ENCODE results near the gene WRAP53. TPM values are rescaled to one million over a fixed set of nuclear protein-coding genes. Genes with fewer than 3 reads are reported as not detected.

The WRAP53 gene
- total and polyA plus RNA-seq, 9 donors: 1.1 to 10.1 (median 6.1) TPM

DNA sequence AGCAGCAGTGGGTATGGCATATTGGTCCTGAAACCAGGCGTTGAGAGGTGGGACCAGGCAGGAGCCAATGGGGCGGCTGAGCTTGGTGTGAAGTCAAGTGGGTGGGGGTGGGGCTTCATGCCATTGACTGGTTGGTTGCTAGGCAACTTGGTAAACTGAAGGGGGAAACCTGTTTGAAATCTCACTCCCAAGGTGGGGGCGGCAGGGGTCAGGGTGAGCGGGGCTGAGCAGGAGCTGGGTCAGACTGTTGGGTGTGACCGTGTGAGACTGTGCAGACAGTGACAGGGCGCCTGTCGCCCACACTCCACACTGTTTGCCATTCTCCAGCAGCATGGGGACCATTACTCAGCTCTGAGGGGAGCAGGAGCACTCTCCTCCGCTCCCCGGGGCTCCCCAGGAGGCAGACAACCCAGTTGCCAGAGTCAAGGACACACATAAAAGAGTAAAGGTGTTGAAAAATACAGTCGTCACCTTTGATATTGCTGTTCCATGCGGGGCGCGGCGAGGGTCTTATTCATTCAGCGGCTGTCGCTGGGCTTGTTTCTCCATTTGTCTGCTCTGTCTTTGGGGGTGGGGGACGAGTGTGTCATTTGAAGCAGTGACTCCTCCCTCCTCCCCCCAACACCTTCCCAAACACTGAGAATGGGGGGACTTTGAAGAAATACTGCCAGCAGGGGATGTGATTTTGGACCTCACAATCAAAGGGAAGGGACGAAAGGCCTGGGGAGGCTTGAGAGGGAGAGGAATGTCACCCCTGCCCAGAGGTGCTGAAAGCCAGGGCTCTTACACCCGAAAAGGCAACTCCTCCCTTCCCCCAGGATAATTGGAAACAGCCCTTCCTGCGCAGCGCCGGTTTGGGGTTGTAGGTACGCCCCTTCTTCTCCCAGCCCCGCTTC lies 15.6 kb downstream of the WRAP53 start:
- H3K36me3 ChIP-seq: no peaks in the 10 kb centered on the region
- no peaks in the 10 kb centered on the region for H3K27me3 ChIP-seq
- H3K4me3 ChIP-seq: no peak overlapping the region
- peaks cover 7% of the 10 kb centered on the region for H3K4me1 ChIP-seq (ENCODE audit: insufficient read depth)
- H3K27ac ChIP-seq: no peak overlapping the region
- no peak for TF ChIP-seq EP300 (IDR thresholded peaks at IDR 0.05)
- TF ChIP-seq, protein P1, sequence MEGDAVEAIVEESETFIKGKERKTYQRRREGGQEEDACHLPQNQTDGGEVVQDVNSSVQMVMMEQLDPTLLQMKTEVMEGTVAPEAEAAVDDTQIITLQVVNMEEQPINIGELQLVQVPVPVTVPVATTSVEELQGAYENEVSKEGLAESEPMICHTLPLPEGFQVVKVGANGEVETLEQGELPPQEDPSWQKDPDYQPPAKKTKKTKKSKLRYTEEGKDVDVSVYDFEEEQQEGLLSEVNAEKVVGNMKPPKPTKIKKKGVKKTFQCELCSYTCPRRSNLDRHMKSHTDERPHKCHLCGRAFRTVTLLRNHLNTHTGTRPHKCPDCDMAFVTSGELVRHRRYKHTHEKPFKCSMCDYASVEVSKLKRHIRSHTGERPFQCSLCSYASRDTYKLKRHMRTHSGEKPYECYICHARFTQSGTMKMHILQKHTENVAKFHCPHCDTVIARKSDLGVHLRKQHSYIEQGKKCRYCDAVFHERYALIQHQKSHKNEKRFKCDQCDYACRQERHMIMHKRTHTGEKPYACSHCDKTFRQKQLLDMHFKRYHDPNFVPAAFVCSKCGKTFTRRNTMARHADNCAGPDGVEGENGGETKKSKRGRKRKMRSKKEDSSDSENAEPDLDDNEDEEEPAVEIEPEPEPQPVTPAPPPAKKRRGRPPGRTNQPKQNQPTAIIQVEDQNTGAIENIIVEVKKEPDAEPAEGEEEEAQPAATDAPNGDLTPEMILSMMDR (IDR thresholded peaks at IDR 0.05): no peak
- TF ChIP-seq POLR2A (IDR thresholded peaks at IDR 0.05): no peak
- intact Hi-C loops (cut with DNase I): no loop called here
- peak in 1 of 5 donors; percentile 38 for DNase-seq
- H3K9me3 ChIP-seq: no peaks in the 10 kb centered on the region
- WGBS, 3 donors: 23 to 28% (median 26%) methylated on average over 24 of the region's 24 CpGs

DNA sequence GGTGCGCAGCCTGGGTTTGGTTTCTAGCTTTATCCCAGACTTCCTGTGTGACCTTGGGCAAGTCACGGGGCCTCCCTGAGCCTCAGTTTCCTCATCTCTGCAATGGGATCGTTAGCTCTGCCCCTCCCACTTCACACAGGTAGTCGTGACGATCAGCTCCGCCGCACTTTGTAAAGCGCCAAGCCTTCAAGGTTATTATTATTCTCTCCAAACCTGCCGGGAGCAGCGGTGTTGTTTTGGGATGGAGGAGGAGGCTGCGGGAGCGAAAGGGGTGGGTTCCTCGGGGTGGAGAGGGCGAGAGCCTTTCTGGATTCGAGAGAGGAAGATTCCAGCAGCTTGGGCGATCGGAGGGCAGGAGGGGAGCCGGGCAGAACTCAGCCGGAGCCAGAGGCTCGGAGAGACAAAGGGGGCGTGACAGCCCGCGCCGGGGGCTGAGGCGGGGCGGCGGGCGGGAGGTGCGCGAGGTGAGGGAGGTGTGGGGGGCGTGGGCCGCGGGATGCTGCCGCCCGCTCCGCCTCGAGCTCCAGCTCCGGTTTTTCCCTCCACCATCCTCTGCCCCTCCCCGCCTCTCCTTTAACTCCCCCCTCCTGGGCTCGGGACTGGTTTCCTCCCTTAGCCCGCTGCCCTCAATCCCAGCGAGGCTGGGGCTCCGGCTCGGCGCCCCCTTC lies 16.5 kb downstream of the WRAP53 start, which contains the start of gene EFNB3:
Gene EFNB3, plus strand, starts transcription at position 602 of the 668 bp plus-strand sequence. CDS start 397 bp downstream, outside the sequence.
- H3K9me3 ChIP-seq: no peaks in the 10 kb centered on the region
- TF ChIP-seq POLR2A (IDR thresholded peaks at IDR 0.05) (no peak), EP300 (IDR thresholded peaks at IDR 0.05) (no peak)
- TF ChIP-seq, protein P1 (IDR thresholded peaks at IDR 0.05): no peak
- no peaks in the 10 kb centered on the region for H3K36me3 ChIP-seq
- peaks cover 7% of the 10 kb centered on the region for H3K4me1 ChIP-seq (ENCODE audit: insufficient read depth)
- no peaks in the 10 kb centered on the region for H3K27me3 ChIP-seq
- peak in 2 of 5 donors; percentile 57 to 59 for DNase-seq
- peak within 1 kb of the TSS; percentile 38 for H3K4me3 ChIP-seq
- 0 to 1% (median 0%) methylated on average over 26 to 45 of the region's 45 CpGs for WGBS, 3 donors
- no peak within 1 kb of the TSS for H3K27ac ChIP-seq
- intact Hi-C loops (cut with DNase I): no loop called here

GRCh38 chr17:7705269-7706255 lies 17.3 kb downstream of the WRAP53 start:
- WGBS, 3 donors: 4 to 6% (median 5%) methylated on average over 41 to 50 of the region's 50 CpGs
- peak in 1 of 5 donors; percentile 25 for DNase-seq

More at GRCh38 chr17:7705269-7706255, 17.3 kb downstream of the WRAP53 start:
- H3K27ac ChIP-seq: no peak overlapping the region
- peaks cover 7% of the 10 kb centered on the region for H3K4me1 ChIP-seq (ENCODE audit: insufficient read depth)
- no peaks in the 10 kb centered on the region for H3K9me3 ChIP-seq
- no peaks in the 10 kb centered on the region for H3K27me3 ChIP-seq
- TF ChIP-seq POLR2A (IDR thresholded peaks at IDR 0.05) (no peak), EP300 (IDR thresholded peaks at IDR 0.05) (no peak)
- TF ChIP-seq, protein P1 (IDR thresholded peaks at IDR 0.05): no peak
- peak overlapping the region; percentile 38 for H3K4me3 ChIP-seq
- intact Hi-C loops (cut with DNase I): no loop called here
- no peaks in the 10 kb centered on the region for H3K36me3 ChIP-seq
